B cell (primary cell): ENCODE data around the gene XRCC1.

Experiments used
- EZH2 ChIP-seq: IDR thresholded peaks from 2 replicates; pipeline ENCODE4 v1.6.1; 2012; ENCODE audit warnings: borderline replicate concordance, low read depth, mild to moderate bottlenecking, moderate library complexity, low read length; ENCODE audit not compliant: insufficient read depth, poor library complexity, severe bottlenecking
- TF ChIP-seq, protein P1 (sequence below): fragments of 200-600 bp; IDR thresholded peaks from one replicate; pipeline ENCODE4 v1.8.0; 2022; ENCODE audit warnings: antibody characterized with exemption, mild to moderate bottlenecking

DNA sequence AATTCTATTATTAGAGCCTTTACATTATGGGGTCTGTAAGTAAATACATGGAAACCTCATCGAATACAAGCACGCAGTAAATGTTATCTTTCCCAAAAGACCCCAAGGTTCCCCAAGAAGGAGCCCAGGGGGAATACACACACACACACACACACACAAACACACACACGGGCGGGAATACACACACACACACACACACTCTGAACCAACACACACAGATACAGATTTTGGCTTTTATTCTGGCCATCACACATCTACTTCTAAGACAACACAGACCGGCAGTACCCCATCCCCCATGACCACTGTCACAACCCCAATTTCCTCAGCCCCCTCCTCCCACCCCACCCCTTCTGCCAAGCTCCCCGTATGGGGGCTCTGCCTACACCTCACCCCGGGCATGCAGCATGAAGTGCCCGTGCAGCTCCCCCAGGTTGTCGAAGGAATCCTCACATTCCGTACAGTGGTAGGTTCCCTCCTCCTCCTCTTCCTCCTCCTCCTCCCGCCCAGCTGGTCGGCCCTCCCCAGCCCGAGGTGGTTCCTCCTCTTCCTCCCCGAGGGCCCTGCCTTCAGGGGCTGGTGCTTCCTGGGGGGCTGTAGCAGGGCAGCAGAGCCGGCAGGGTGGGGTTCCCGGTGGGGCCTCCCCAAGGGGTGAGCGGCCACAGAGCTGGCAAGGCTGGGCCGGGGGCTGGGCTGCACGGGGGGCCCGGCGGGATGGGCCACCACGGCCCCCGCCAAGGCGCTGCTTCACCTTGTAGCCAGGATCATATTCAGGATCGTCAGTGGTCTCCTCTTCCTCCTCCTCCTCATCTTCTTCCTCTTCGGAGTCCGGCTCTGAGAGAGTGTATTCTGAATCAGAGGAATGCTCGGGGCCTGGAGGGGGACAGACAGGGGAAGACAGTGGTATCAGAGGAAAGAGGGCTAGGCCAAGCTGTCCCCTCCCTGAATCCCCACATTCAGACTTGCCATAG lies 32.2 kb upstream of the XRCC1 start:
- TF ChIP-seq, protein P1, sequence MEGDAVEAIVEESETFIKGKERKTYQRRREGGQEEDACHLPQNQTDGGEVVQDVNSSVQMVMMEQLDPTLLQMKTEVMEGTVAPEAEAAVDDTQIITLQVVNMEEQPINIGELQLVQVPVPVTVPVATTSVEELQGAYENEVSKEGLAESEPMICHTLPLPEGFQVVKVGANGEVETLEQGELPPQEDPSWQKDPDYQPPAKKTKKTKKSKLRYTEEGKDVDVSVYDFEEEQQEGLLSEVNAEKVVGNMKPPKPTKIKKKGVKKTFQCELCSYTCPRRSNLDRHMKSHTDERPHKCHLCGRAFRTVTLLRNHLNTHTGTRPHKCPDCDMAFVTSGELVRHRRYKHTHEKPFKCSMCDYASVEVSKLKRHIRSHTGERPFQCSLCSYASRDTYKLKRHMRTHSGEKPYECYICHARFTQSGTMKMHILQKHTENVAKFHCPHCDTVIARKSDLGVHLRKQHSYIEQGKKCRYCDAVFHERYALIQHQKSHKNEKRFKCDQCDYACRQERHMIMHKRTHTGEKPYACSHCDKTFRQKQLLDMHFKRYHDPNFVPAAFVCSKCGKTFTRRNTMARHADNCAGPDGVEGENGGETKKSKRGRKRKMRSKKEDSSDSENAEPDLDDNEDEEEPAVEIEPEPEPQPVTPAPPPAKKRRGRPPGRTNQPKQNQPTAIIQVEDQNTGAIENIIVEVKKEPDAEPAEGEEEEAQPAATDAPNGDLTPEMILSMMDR = no peak
- TF ChIP-seq EZH2 = no peak
